Measurements from ENCODE around the gene ZFYVE9. TPM values are rescaled to one million over a fixed set of nuclear protein-coding genes. Genes with fewer than 3 reads are reported as not detected.

The ZFYVE9 gene
- polyA plus RNA-seq, 1 donor from 2014 or later: 18.1 TPM

DNA sequence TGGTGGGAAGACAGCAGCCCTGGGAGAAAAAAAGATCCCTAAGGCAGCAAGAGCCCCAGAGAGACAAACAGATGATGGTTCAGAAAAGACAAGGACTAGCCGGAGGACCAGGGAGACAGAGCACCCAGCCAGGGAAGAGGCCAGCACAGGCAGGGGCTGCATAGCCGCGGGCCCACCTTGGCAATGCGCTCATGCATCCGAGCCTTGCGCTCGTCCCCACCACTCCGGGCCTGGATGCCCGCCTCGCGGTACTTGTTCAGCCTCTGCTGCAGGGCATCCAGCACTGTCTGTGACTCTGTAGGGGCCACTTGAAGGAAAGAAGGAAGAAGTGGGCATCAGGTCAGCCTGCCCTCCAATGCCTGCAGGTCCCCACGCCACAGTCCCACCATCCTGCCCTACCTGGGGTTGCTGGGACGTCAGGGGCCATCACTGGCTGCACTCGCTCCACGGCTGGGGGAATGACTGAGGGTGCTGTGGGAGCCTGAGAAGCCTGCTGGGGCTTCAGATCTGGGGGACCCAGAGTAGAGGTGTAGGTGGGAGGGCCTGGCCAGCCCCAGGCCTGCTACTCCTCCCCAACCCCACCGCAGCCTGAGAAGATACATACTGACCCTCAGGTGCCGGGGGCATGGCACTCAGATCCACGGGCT lies 217.1 kb downstream of the ZFYVE9 start:
- H3K9me3 ChIP-seq (ENCODE audit: low read length): no peaks in the 10 kb centered on the region
- no peaks in the 10 kb centered on the region for H3K9me2 ChIP-seq (ENCODE audit: insufficient read depth, low read length)
- H3K27ac ChIP-seq (ENCODE audit: low read length): no peak overlapping the region
- H3K79me2 ChIP-seq (replicated peaks; ENCODE audit: insufficient read depth, low read length): no peaks in the 10 kb centered on the region
- H3K9ac ChIP-seq (ENCODE audit: low read length): no peak overlapping the region
- peaks cover 4% of the 10 kb centered on the region for H3K36me3 ChIP-seq (ENCODE audit: insufficient read depth, low read length)
- no peak overlapping the region for H3K4me3 ChIP-seq (ENCODE audit: low read length)
- no peak overlapping the region for H2AFZ ChIP-seq (ENCODE audit: low read depth, low read length)
- no peaks in the 10 kb centered on the region for H3K27me3 ChIP-seq (ENCODE audit: insufficient read depth, low read depth, low read length)
- TF ChIP-seq, protein P1, sequence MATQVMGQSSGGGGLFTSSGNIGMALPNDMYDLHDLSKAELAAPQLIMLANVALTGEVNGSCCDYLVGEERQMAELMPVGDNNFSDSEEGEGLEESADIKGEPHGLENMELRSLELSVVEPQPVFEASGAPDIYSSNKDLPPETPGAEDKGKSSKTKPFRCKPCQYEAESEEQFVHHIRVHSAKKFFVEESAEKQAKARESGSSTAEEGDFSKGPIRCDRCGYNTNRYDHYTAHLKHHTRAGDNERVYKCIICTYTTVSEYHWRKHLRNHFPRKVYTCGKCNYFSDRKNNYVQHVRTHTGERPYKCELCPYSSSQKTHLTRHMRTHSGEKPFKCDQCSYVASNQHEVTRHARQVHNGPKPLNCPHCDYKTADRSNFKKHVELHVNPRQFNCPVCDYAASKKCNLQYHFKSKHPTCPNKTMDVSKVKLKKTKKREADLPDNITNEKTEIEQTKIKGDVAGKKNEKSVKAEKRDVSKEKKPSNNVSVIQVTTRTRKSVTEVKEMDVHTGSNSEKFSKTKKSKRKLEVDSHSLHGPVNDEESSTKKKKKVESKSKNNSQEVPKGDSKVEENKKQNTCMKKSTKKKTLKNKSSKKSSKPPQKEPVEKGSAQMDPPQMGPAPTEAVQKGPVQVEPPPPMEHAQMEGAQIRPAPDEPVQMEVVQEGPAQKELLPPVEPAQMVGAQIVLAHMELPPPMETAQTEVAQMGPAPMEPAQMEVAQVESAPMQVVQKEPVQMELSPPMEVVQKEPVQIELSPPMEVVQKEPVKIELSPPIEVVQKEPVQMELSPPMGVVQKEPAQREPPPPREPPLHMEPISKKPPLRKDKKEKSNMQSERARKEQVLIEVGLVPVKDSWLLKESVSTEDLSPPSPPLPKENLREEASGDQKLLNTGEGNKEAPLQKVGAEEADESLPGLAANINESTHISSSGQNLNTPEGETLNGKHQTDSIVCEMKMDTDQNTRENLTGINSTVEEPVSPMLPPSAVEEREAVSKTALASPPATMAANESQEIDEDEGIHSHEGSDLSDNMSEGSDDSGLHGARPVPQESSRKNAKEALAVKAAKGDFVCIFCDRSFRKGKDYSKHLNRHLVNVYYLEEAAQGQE (IDR thresholded peaks at IDR 0.05; ENCODE audit: borderline replicate concordance): no peak
- TF ChIP-seq SMC3 (conservative IDR thresholded peaks at IDR 0.05; ENCODE audit: poor library complexity) (no peak), EP300 (conservative IDR thresholded peaks at IDR 0.05; ENCODE audit: poor library complexity, severe bottlenecking) (no peak), EZH2 (IDR thresholded peaks at IDR 0.05; ENCODE audit: borderline replicate concordance, insufficient read depth, low read length, poor library complexity, severe bottlenecking) (no peak), RAD21 (conservative IDR thresholded peaks at IDR 0.05) (no peak), MXI1 (conservative IDR thresholded peaks at IDR 0.05; ENCODE audit: poor library complexity, severe bottlenecking) (no peak), POLR2AphosphoS5 (IDR thresholded peaks at IDR 0.05) (no peak), TAF1 (IDR thresholded peaks at IDR 0.05; ENCODE audit: low read depth) (no peak)
- TF ChIP-seq, protein P2, sequence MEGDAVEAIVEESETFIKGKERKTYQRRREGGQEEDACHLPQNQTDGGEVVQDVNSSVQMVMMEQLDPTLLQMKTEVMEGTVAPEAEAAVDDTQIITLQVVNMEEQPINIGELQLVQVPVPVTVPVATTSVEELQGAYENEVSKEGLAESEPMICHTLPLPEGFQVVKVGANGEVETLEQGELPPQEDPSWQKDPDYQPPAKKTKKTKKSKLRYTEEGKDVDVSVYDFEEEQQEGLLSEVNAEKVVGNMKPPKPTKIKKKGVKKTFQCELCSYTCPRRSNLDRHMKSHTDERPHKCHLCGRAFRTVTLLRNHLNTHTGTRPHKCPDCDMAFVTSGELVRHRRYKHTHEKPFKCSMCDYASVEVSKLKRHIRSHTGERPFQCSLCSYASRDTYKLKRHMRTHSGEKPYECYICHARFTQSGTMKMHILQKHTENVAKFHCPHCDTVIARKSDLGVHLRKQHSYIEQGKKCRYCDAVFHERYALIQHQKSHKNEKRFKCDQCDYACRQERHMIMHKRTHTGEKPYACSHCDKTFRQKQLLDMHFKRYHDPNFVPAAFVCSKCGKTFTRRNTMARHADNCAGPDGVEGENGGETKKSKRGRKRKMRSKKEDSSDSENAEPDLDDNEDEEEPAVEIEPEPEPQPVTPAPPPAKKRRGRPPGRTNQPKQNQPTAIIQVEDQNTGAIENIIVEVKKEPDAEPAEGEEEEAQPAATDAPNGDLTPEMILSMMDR (IDR thresholded peaks at IDR 0.05; ENCODE audit: poor library complexity, severe bottlenecking): no peak
- no peaks in the 10 kb centered on the region for H3F3A ChIP-seq (ENCODE audit: insufficient read depth, low read length, poor library complexity, severe bottlenecking)
- no peaks in the 10 kb centered on the region for H4K20me1 ChIP-seq (ENCODE audit: insufficient read depth)
- no peak overlapping the region for H3K4me2 ChIP-seq (ENCODE audit: low read length)

DNA sequence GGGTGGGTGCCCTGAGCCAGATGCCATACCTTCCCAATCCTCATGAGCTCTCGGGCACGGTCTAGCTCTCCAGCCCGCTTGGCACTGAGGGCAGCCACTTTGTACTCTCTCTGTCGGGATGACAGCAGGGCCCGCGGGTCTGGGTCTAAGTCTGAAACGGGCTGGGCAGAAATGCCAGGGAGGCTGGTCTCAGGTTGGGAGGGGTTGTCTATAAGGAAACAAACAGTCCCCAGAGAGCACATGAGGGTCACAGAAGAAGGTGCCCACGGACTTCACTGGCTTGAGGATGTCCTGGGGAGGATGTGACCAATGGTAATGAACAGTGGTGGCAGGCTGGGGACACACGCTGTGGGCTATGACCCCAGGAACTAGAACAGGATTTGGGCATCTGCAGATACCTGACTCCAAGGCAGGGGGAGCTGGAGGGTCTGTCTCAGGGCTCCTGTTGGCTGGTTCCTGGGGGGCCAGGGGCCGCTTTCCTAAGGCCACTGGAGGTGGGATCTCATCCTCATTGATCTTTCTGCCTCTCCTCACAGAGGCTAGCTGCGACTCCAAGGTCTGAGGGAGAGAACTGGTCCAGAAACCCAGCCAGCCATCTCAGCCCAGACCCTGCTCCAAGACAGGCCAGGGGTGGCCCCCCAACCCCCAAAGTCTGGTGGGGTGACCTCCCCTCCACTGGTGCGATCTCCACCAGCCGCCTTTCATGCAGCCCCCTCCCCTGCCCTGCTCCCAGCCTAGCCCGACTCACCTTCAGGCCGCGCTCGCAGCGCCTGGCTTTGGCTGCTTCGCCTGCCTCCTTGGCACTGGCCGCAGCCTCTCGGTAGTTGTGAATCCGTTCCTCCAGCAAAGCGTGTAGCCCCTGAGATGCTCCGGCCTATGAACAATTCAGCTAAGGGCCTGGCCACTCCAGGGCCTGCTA lies 218.0 kb downstream of the ZFYVE9 start:
- no peaks in the 10 kb centered on the region for H4K20me1 ChIP-seq (ENCODE audit: insufficient read depth)
- H3K79me2 ChIP-seq (replicated peaks; ENCODE audit: insufficient read depth, low read length): peaks cover 10% of the 10 kb centered on the region
- H3F3A ChIP-seq (ENCODE audit: insufficient read depth, low read length, poor library complexity, severe bottlenecking): no peaks in the 10 kb centered on the region
- TF ChIP-seq POLR2AphosphoS5 (IDR thresholded peaks at IDR 0.05): no peak
- no peak for TF ChIP-seq EZH2 (IDR thresholded peaks at IDR 0.05; ENCODE audit: borderline replicate concordance, insufficient read depth, low read length, poor library complexity, severe bottlenecking)
- TF ChIP-seq SMC3 (conservative IDR thresholded peaks at IDR 0.05; ENCODE audit: poor library complexity): no peak
- TF ChIP-seq, protein P1 (IDR thresholded peaks at IDR 0.05; ENCODE audit: borderline replicate concordance): no peak
- TF ChIP-seq RAD21 (conservative IDR thresholded peaks at IDR 0.05): no peak
- no peak for TF ChIP-seq TAF1 (IDR thresholded peaks at IDR 0.05; ENCODE audit: low read depth)
- TF ChIP-seq, protein P2 (IDR thresholded peaks at IDR 0.05; ENCODE audit: poor library complexity, severe bottlenecking): no peak
- TF ChIP-seq EP300 (conservative IDR thresholded peaks at IDR 0.05; ENCODE audit: poor library complexity, severe bottlenecking): no peak
- no peak for TF ChIP-seq MXI1 (conservative IDR thresholded peaks at IDR 0.05; ENCODE audit: poor library complexity, severe bottlenecking)
- H3K9ac ChIP-seq (ENCODE audit: low read length): no peak overlapping the region
- H3K4me2 ChIP-seq (ENCODE audit: low read length): no peak overlapping the region
- H3K27ac ChIP-seq (ENCODE audit: low read length): no peak overlapping the region
- H3K27me3 ChIP-seq (ENCODE audit: insufficient read depth, low read depth, low read length): no peaks in the 10 kb centered on the region
- no peaks in the 10 kb centered on the region for H3K9me2 ChIP-seq (ENCODE audit: insufficient read depth, low read length)
- peaks cover 4% of the 10 kb centered on the region for H3K36me3 ChIP-seq (ENCODE audit: insufficient read depth, low read length)
- no peak overlapping the region for H3K4me3 ChIP-seq (ENCODE audit: low read length)
- no peak overlapping the region for H2AFZ ChIP-seq (ENCODE audit: low read depth, low read length)
- H3K9me3 ChIP-seq (ENCODE audit: low read length): no peaks in the 10 kb centered on the region
